HG03108 (cell line): ENCODE results near the gene RIPK3.
"Not testable (repeated sequence)": the region's sequence is repeated elsewhere in the genome, so short reads cannot be mapped to it uniquely, and the experiment has no call there.

Experiments
- ATAC-seq: cut with Tn5 transposase; IDR thresholded peaks from one replicate; pipeline ENCODE4 v1.9.1; 2021; ENCODE audit warnings: moderate library complexity; ENCODE audit not compliant: unreplicated experiment

Gene RIPK3

DNA sequence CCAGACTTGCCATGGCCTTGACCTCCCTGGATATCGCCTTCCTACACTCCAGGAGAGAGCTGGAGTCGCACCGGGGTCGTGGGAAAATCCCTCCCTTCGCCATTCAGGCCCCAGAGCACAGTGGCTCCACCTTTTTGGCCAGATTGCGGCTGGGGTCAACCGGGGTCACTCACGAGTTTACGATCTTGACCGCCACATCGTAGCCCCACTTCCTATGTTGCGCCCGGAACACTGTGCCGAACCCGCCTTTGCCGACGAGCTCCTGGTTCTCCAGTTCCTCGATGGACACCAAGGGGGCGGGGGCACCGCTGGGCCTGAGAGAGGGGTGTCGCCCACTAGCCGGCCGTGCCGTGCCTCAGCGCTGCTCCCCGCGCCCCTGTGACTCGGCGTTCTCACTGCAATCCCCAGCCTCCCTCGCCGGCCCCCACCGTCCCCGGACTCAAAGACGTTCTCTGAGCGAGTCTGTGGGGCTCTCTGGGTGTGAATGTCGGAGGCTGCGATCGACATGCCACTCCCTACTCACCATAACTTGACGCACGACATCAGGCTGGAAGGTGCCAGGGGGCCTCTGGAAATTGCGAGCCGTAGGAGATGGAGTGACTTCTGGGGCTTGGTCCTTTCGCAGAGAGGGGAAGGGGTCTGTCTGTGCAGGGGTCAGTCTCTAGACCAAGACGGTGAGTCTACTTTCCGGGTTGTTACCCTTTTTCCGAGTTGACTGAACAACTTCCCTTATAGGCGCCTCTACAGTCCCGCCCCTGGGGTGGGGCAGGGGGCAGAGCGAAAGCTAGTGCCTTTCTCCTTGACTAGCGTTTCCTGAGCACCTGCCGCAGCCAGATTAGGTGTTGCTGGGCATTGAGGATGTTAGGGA is at the start of gene RIPK3:
Gene RIPK3 (minus strand): TSS at position 708 of the 868 bp plus-strand sequence. CDS start 165 bp downstream, at position 543.
- peak; percentile 85 for ATAC-seq

DNA sequence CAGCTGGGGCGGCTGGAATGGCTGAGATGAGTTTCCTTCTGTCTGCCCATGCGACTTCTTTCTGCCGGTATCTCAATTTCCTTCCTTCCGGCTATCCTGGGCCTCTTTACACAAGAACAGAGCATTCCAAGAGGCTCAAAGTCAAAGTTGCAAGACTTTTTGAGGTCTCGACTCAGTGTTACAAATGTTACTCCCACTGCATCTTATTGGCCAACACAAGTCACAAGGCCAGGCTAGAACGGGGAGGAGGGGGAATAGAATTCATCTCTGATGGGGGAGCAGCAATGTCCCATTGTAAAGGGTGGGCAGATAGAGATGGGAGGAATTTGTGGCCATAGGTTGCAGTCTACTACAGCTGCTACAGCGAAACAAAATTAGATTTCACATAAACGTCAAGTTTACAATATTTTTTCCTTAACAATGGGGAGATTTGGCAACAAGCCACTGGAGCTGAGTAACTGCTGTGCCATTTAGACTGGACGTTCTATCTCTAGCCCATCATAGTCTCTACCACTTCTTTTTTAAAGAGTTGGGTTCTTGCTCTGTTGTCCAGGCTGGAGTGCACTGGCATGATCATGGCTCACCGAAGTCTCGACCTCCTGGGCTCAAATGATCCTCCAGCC is 49.5 kb upstream of the RIPK3 start:
- no peak for ATAC-seq

DNA sequence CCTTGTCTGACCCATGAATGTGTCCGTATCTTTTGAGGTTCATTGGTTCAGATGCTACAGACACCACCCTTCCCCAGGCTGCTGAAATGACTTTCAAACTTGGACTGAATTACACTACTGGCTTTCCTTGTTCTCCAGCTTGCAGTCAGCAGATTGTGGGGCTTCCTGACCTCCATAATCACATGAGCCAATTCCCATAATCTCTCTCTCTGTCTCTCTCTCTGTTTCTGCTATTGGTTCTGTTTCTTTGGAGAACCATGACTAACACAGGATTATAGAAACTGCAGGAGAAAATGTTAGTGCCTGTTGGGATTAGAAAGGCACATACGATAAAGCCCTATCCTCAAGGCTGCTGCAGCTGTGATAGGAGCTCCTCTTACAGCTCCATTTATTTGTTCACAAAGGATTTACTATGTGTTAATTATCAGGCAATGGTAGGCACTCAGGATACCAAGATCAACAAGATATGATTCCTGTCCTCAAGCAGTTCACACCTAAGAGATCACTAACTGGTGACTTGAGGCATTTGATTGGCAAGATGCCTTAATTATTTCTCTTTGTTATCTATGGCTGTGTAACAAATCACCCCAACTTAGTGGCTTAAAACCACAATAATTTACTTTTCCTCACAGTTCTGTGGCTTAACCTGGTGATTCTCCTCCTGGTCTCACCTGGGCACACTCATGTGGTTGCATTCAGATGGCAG is 48.8 kb upstream of the RIPK3 start:
- no peak for ATAC-seq

DNA sequence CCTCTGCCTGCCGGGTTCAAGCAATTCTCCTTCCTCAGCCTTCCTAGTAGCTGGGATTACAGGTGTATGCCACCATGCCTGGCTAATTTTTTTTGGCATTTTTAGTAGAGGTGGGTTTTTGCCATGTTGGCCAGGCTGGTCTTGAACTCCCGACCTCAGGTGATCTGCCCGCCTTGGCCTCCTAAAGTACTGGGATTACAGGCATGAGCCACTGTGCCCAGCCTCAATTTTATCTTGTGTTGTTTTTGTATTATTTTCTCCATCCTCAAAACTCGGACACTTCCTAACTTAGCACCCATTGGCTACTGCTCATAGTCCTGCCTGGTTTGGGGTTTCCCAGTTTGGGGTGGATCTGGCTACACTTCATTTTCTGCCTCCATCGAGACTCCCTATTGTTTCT is 47.8 kb upstream of the RIPK3 start:
- not testable (repeated sequence) for ATAC-seq

DNA sequence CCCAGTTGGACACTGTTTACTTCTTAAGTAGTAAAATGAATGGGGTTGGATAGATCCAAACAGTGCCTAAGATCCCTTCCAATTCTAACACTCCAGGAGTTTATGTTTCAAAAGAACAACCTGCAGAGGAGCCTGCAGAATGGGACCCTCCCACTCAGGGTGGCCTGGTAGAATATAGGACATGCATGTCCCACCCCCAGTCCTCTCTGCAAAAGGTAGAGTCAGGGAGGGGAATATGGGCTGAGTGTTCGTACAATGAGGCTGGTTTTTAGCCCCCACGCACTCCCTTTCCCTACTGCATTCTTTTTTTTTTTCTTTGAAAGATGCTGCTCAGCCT is 47.2 kb upstream of the RIPK3 start:
- no peak for ATAC-seq

DNA sequence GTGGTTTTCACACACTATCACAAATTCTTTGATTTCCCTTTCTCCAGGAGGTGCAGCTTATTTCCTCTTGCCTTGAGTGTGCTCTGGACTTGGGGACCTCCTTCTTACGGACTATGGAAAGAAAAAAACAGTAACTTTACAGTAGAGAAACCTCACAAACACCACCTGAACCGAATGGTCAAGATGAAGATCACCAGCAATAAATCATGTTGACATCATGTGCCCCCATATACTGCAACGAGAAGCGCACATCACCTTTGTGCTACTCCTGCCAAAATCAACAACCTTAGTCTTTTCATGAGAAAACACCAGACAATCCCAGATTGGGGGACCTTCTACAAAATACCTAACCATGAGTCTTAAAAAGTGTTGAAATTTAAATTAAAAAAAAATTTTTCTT is 45.7 kb upstream of the RIPK3 start:
- ATAC-seq: no peak

DNA sequence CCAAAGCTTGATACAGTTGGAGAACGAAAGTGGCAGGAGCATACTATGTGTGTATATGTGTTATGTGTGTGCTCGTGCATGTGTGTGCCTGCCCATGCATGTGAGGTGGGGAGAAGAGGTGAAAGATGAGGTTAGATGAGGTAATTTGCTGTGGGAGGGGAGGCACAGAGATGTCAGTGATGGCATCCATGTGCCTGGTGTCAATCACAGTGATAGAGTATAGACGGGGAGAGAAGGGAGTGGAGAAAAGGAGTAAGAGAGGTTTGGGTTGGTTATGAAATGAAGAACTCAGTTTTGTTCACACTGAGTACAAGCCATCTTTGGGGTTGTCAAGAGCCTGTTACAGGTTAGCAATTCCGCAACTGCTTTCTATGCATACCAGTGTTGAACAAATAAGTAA is 44.4 kb upstream of the RIPK3 start:
- ATAC-seq: no peak

DNA sequence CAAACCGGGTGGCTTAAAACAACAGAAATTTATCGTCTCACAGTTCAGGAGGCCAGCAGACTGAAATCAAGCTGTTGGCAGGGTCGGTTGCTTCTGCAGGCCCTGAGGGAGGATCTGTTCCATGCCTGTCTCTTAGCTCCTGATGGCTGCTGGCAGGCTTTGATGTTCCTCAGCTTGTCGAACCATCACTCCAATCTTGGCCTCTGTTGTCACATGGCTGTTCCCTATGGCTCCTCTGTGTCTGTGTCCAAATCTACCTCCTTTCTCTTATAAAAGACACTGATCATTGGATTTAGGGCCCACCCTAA is 42.2 kb upstream of the RIPK3 start:
- no peak for ATAC-seq

DNA sequence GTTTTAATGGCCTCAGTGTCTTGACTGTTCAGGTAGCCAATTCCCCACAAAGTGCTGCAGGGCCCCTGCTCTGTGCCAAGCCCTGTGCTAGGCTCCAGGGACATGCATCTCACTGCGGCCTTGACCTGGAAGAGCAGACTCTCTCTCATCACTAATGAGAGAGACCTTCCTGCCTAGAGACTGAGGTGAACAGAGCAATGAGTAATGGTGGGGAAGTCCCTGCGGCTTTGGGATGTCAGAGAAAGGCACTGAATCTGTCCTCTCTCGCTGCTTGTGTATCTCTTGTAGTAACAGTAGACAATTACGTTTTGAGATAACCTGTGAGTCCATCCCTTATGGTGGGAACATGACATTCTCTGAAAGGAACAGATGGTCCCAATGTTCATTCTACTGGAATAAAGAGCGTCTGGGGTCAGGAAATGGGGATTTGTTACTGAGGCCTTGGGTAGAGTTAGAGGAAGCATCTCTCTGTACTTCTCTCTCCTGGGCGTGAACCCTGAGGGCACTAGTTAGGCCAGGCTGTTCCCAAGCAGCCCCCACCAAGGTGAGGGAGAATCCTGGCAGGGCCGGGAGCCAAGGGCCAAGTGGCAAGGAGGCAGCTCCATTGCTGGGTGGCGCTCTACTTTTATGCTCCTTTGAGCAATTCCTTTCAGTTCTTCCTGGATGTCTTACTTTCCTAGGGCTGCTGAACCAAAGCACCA is 41.7 kb upstream of the RIPK3 start:
- no peak for ATAC-seq

DNA sequence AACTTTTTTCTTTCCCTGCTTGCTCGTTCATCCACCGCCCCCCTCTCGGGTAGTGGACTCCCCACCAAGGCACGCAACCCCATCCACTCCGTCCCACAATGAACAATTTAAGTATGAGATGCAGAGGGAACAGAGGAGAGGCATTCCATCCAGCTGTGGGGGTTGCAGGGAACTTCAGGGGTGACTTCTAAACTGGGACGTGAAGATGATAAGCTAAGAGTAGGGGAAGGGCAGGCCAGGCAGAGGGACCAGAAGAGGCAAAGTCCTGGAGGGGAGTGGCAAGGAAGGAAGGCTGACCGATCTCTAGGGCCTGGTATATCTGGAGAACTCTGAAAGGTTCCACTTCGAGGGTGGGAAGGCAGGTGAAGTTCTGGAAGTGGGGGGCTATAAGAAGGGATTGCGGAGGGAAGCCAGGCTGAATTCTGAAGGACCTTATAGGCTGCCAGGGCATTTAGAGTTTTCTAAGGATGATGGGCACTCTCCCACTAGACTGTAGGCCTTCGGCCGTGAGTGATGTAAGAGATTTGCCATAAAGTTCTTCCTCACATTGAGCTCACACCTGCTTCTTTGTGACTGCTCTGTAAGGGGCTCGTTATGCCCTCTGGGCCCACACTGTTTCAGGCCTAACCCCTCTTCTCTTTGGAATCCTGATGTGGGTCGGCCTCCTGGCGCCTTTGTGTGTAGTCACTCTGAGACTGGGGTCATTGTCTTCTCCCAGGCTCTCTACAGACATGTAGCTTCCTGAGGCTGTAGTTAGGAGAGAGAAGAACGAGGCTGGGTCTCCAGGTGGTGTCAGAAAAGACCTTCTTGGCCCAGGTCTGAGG is 40.3 kb upstream of the RIPK3 start:
- no peak for ATAC-seq

DNA sequence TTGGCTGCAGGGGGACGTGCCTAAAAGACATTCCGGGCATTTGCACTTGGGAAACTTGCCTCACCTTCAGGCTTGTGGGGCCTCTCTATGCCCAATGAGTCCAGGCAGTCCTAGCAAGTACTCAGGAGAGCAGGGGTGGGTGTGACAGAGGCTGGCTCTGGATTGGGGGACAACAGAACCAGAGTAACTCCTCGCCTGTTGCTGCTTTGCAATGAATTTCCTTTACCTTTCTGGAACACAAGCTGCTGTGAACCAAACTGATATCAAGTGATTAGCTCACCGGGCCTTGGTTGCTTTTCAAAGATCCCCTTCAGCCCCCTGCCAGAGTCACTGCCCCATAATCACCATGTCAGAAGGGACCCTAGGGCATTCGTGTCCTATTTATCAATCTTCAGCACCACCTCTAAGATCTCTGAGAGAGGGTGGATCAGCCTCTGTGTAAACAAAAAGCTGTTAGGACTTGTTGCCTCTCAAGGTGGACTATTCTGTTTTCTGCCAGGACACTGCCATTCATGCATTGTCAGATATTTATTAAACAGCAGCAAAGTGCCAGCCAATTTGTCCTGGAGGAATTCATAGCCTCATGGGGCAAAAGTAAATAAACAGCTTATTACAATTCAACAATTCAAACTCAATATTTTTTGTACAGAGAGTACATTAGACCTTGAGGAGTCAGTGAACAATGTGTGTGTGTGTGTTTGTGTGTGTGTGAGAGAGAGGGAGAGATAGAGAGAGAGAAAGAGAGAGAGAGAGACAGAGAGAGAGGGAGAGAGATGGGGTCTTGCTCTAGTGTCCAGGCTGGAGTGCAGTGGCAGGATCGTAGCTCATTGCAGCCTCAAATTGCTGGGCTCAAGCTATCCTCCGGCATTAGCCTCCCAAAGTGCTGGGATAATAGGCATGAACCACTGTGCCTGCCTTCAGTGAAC is 39.5 kb upstream of the RIPK3 start:
- ATAC-seq: no peak

DNA sequence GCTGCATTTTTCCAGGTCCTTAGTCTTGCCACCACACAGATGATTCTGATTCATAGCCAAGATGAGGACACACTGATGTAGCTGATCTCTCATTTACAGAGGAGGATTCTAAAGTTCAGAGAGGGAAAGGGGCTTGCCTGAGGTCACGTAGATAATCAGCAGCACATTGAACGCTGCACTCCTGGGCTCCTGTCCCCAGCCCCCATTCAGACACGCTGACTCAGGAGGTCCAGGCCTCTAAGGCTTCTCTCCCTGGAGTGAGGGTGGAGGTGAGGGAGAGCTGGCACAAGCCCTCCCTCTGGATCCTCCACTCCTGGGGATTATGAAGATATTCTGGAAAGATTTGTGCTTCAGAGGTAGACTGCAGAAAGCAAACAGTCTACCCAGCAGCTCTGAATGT is 38.5 kb upstream of the RIPK3 start:
- ATAC-seq: no peak

DNA sequence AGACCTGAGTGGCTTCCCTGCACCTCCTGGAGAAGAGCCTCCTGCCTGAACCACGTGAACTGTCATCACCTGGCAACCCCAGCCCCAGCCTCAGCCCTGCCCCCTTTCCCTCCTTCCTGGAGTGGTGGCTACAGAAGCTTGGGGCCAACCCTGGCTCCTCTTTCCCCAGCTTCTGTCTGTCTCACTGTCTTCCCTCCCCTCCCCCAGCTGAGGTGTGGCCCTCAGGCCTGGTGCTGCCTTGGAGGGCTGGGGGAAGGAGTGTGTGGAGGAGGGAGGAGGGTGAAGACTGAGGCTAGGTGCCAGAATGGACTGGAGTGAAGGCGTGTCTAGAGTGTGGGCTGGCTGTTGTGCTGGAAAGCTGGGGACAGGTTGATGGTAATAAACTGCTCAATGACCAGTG is 37.9 kb upstream of the RIPK3 start:
- ATAC-seq: no peak

DNA sequence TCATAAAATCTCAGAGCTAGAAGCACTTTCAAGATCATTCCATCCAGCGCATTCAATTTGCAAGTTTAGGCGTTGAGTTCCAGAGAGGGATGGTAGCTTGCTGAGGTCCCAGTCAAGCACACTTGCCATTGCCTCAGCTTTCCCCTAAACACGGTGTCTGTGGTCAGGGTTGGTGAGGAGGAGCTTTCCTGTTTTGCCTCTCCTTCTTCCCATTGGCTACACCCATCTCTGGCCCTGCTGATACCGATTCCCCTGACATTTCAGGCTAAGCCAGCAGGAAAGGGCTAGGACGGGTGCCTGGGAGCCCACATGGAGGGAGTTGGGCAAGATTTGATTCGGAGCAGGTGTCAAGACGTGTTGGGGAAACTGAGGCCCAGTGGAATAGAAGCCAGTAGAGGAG is 37.3 kb upstream of the RIPK3 start:
- ATAC-seq: no peak

DNA sequence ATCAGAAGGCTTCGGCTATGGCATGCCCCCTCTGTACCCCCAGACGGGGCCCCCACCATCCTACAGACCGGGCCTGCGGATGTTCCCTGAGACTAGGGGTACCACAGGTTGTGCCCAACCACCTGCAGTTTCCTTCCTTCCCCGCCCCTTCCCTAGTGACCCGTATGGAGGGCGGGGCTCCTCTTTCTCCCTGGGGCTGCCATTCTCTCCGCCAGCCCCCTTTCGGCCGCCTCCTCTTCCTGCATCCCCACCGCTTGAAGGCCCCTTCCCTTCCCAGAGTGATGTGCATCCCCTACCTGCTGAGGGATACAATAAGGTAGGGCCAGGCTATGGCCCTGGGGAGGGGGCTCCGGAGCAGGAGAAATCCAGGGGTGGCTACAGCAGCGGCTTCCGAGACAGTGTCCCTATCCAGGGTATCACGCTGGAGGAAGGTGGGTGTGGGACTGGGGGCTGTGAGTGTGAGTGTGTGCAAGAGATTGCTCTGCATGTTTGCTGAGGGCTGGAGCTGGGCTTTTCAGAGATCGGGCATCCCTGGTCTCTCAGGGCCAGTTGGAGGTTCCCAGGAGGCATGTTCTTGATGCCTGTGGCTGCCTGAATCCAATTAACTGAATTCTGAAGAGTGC is 36.8 kb upstream of the RIPK3 start:
- ATAC-seq: no peak

DNA sequence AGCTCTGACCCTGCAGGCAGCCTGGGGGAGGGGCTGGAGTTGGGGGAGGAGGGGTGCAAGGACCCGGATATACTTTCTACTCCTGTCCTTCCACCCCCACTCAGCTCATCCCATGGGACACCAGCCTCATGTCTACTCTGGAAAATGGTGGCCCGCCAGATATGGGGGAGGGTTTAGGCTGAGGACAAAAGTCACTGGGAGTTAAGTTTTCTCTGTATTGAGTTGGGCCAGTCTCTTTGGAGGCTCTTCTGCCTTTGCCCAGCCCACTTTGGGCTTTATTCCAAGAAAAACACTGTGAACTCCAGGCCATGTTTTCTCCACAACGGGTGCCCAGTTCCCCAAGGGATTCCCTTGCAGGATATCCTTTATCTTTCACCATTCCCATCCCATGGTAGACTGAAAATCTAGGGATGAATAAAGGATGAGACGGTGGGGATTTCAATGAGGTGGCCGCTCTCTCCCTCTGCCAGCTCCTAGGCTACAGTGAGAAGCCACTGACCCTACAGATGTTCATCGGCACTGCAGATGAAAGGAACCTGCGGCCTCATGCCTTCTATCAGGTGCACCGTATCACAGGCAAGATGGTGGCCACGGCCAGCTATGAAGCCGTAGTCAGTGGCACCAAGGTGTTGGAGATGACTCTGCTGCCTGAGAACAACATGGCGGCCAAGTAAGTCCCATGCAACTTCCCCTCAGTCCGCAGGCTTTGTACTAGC is 33.1 kb upstream of the RIPK3 start:
- ATAC-seq: no peak

DNA sequence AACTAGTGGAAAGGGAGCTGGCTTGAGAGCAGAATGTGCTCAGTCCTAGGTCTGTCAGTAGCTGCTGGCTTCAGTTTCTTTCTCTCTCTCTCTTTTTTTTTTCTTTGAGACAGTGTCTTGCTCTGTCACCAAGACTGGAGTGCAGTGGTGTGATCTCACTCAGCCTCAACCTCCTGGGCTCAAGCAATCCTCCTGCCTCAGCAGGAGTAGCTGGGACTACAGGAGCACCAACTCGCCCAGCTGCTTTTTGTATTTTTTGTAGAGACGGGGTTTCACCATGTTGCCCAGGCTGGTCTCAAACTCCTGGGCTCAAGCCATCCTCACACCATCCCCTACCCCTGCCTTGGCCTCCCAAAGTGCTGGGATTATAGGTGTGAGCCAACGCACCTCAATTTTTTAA is 31.8 kb upstream of the RIPK3 start:
- not testable (repeated sequence) for ATAC-seq

DNA sequence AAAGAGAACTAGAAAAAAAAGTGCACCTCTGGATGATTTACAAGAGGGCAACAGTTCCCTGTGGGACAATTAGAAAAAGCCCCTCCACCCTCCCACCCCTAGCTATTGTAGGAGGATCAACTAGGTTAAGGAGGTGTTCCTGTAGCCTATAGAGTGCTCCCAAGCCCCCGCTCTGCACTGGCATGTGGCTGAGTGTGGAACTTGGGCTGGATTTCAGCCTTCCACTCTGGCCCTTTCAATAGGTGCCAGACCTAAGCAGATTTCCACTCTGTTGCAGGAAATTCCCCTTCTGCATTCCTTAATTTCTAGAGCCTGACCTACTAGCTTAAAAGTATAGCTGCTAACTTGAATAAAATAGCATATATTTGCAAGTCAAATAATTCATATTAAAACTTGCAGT is 31.0 kb upstream of the RIPK3 start:
- no peak for ATAC-seq
